NT2/D1 (cell line): ENCODE measurements around the gene PTCRA.

ENCODE experiments used
- SUZ12 ChIP-seq: IDR thresholded peaks from 2 replicates; pipeline ENCODE4 v1.6.1; 2011; ENCODE audit not compliant: insufficient read length, insufficient read depth; ENCODE audit errors: extremely low read depth
- YY1 ChIP-seq: IDR thresholded peaks from 2 replicates; pipeline ENCODE4 v1.6.1; 2011; ENCODE audit not compliant: insufficient read length, insufficient read depth
- ZNF274 ChIP-seq: IDR thresholded peaks from 2 replicates; pipeline ENCODE4 v1.6.1; 2011; ENCODE audit warnings: mild to moderate bottlenecking, low read depth, low read length

DNA sequence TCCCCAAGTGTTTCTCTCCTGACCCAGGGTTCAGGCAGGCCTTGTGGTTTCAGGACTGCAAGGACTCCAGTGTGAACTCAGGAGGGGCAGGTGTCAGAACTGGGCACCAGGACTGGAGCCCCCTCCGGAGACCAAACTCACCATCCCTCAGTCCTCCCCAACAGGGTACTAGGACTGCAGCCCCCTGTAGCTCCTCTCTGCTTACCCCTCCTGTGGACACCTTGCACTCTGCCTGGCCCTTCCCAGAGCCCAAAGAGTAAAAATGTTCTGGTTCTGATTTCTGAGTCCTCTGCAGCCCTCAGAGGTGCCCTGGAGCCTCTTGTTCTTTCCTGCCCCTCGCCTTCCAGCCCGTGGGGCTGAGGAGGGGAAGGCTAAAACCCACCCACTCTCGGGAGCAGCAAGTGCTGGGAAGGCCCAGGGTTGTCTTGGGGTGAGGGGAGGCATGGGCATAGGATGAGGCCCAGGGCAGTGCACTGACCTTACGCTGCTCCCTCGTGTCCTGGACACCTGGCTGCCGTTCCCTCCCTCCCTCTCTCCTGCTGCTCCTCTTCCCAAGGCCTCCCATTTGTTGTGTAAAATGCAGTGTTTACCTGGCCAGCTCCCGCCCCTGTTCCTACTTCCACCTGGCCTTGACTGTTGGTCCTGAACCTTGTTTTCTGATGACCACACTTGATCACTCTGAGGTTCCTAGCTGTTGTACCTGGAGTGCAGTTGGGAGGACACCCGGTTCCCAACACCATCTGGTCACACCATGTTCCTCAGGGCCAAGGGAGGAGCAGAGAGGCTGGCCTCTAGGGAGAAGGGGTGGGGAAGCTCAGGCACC is 23.3 kb downstream of the PTCRA start:
- TF ChIP-seq SUZ12 (no peak), YY1 (no peak), ZNF274 (no peak)
